GM12892 (cell line): ENCODE results near the gene CCDC198.

Experiments used
- POLR2A ChIP-seq: IDR thresholded peaks from 2 replicates; pipeline ENCODE4 v1.6.1; 2011; ENCODE audit warnings: low read depth, low read length, control low read depth
- POLR2AphosphoS5 ChIP-seq: IDR thresholded peaks from 2 replicates; pipeline ENCODE4 v1.6.1; 2011; ENCODE audit warnings: low read depth, low read length, control low read depth
- TAF1 ChIP-seq: IDR thresholded peaks from 2 replicates; pipeline ENCODE4 v1.6.1; 2011; ENCODE audit warnings: low read depth, mild to moderate bottlenecking, control low read depth, low read length, borderline replicate concordance

DNA sequence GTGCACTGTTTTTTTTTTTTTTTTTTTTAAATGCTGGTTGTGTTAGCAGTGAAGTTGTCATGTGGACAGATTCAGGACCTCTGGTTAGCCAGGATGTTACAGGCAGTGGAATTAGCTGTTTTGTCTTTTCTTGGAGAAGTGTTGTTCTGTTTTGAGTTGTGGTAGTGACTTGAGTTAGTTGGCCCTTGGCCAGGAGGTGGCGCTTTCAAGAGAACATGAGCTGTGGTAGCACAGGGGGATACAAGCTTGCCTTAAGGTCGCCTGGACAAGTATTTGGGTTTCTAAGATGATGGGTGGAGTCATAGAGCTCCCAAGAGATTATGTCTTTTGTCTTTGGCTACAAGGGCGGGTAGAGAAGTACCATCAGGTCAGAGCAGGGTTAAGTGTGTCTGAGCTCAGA lies 33.3 kb upstream of the CCDC198 start:
- no peak for TF ChIP-seq POLR2A
- TF ChIP-seq POLR2AphosphoS5 = no peak
- no peak for TF ChIP-seq TAF1
